Measurements from ENCODE around the gene GAPT. TPM values are rescaled to one million over a fixed set of nuclear protein-coding genes. Genes with fewer than 3 reads are reported as not detected.
A peak's percentile ranks its signal among the peaks of the same experiment; 100 is the strongest.

GAPT gene
- total and polyA plus RNA-seq, 2 donors (not counting 3 experiments of a cell fraction or from before 2014, with no cell fraction given), result not detected

DNA sequence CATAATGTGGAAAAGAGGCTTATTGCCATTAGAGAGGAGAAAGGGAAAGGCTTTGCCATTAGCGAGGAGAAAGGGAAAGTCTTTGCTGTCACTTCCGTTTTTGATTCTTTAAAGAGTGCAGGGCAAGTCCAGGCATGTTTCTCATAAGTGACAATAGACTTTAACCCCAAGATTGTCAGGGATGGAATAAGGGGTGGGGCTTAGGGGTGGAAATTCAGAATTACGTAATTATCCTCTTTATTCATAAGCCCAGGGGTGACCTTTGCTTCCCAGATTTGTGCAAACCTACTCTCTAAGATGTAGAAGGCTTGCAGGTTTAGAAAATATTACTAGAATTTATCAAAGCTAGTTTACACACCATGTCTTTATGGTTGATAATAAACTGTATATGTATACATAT is 29.1 kb upstream of the GAPT start:
- H3K36me3 ChIP-seq (ENCODE audit: control insufficient read depth in 2 of 2, extremely low read depth in 1 of 2, insufficient read depth in 2 of 2, low read length in 2 of 2), result peaks cover 9 to 14% of the 10 kb centered on the region in 2 experiments
- peak overlapping the region; percentile 59 for H3K27ac ChIP-seq (ENCODE audit: insufficient read depth, low read depth, low read length)
- H3K9me1 ChIP-seq (replicated peaks; ENCODE audit: control insufficient read depth, extremely low read depth, insufficient read depth, low read length), result no peaks in the 10 kb centered on the region
- CTCF ChIA-PET, result interaction anchor here (1.3 to 6.2 kb wide), 10 partner anchors 16 to 1166 kb away, joined by 3 to 260 read pairs (median 18); no protein-coding TSS in a partner anchor
- H3K9me3 ChIP-seq (replicated peaks; ENCODE audit: control insufficient read depth, insufficient read depth, low read length), result no peaks in the 10 kb centered on the region
- H3K4me1 ChIP-seq (ENCODE audit: control insufficient read depth, extremely low read depth, insufficient read depth, low read length), result peaks cover 16% of the 10 kb centered on the region
- H3K4me3 ChIP-seq (replicated peaks in 1 of 3; ENCODE audit: insufficient read depth in 1 of 3, low read depth in 1 of 3, low read length in 3 of 3), result no peak overlapping the region
- POLR2A ChIA-PET, result interaction anchor here (3.3 kb wide), 1 partner anchor 1164 kb away, joined by 17 read pairs; no protein-coding TSS in a partner anchor
- peak; percentile 87 for DNase-seq (ENCODE audit: low read depth, low spot score)
- intact Hi-C loops (cut with micrococcal nuclease), result loop anchor here (1.0 to 5.0 kb wide), 2 partner anchors 1164 to 1290 kb away; partner anchors contain the start of gene GPBP1
- dilution Hi-C loops (cut with MboI; ENCODE audit: extremely low pct_ligation_motif_present, low sequenced_read_pairs), result loop anchor here (25.0 kb wide), 2 partner anchors 675 to 975 kb away; partner anchors contain the start of gene ACTBL2
- peak overlapping the region; percentile 52 for H3K4me2 ChIP-seq (ENCODE audit: insufficient read depth, low read length)
- no peaks in the 10 kb centered on the region for H3K27me3 ChIP-seq (ENCODE audit: control insufficient read depth in 2 of 2, insufficient read depth in 2 of 2, low read length in 2 of 2)
- peaks cover 7% of the 10 kb centered on the region for H4K20me1 ChIP-seq (replicated peaks; ENCODE audit: control insufficient read depth, extremely low read depth, insufficient read depth, low read length)
- BruUV-seq (replicated peaks), result no TSS peak
- H3K79me2 ChIP-seq (ENCODE audit: control insufficient read depth, insufficient read depth, low read length), result peaks cover 27% of the 10 kb centered on the region
- FAIRE-seq, result peak; percentile 82
- TF ChIP-seq EZH2 (IDR thresholded peaks at IDR 0.05; ENCODE audit: borderline replicate concordance, low read depth, low read length, severe bottlenecking) (no peak), JUN (IDR thresholded peaks at IDR 0.05; ENCODE audit: borderline replicate concordance, insufficient read depth, insufficient read length, low read depth) (no peak), GATA2 (IDR thresholded peaks at IDR 0.05; ENCODE audit: insufficient read depth, insufficient read length, low read depth, low read length) (no peak), MYC (IDR thresholded peaks at IDR 0.05; ENCODE audit: low read depth, low read length) (no peak), POLR2AphosphoS5 (IDR thresholded peaks at IDR 0.05; ENCODE audit: insufficient read depth, low read depth, low read length) (no peak), FOS (IDR thresholded peaks at IDR 0.05; ENCODE audit: borderline replicate concordance, insufficient read depth, low read length) (no peak), POLR2A (IDR thresholded peaks at IDR 0.05; ENCODE audit: low read depth, low read length) (no peak)
- TF ChIP-seq, protein P1, sequence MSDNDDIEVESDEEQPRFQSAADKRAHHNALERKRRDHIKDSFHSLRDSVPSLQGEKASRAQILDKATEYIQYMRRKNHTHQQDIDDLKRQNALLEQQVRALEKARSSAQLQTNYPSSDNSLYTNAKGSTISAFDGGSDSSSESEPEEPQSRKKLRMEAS (IDR thresholded peaks at IDR 0.05; ENCODE audit: insufficient read depth, insufficient read length), result no peak
- TF ChIP-seq, protein P2, sequence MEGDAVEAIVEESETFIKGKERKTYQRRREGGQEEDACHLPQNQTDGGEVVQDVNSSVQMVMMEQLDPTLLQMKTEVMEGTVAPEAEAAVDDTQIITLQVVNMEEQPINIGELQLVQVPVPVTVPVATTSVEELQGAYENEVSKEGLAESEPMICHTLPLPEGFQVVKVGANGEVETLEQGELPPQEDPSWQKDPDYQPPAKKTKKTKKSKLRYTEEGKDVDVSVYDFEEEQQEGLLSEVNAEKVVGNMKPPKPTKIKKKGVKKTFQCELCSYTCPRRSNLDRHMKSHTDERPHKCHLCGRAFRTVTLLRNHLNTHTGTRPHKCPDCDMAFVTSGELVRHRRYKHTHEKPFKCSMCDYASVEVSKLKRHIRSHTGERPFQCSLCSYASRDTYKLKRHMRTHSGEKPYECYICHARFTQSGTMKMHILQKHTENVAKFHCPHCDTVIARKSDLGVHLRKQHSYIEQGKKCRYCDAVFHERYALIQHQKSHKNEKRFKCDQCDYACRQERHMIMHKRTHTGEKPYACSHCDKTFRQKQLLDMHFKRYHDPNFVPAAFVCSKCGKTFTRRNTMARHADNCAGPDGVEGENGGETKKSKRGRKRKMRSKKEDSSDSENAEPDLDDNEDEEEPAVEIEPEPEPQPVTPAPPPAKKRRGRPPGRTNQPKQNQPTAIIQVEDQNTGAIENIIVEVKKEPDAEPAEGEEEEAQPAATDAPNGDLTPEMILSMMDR (IDR thresholded peaks at IDR 0.05; ENCODE audit: extremely low read depth in 1 of 2, insufficient read depth in 1 of 2, low read depth in 1 of 2, low read length in 2 of 2), result no peak
- peak overlapping the region; percentile 73 for H2AFZ ChIP-seq (ENCODE audit: low read depth, low read length)
- peak overlapping the region; percentile 63 for H3K9ac ChIP-seq (replicated peaks; ENCODE audit: extremely low read depth, insufficient read depth, low read length)

Measured in endothelial cell of umbilical vein (primary cell).